Mesenchymal stem cell (in vitro differentiated cells and primary cell): ENCODE measurements around the gene EVL.

ENCODE experiments used
- DNase-seq: peaks from one replicate; pipeline ENCODE4 v3.0.0-alpha.2; 2013
- H2AFZ ChIP-seq: one replicate; pipeline ENCODE4 v1.6.1; 2013; ENCODE audit warnings: low read depth, mild to moderate bottlenecking, control low read depth, inconsistent platforms, low read length, moderate library complexity
- H2AK5ac ChIP-seq: 2 replicates; pipeline ENCODE4 v1.6.1; 2013; ENCODE audit warnings: low read length, moderate library complexity, mild to moderate bottlenecking, inconsistent platforms; ENCODE audit not compliant: severe bottlenecking
- H2BK120ac ChIP-seq: one replicate; pipeline ENCODE4 v1.6.1; 2013; ENCODE audit warnings: low read depth, mild to moderate bottlenecking, inconsistent platforms, low read length, moderate library complexity
- H2BK12ac ChIP-seq, 2 experiments: one replicate each; pipeline ENCODE4 v1.6.1; 2013; ENCODE audit warnings: inconsistent platforms in 2 of 2, low read length in 2 of 2, mild to moderate bottlenecking in 2 of 2, moderate library complexity in 2 of 2, control low read depth in 1 of 2
- H2BK15ac ChIP-seq: one replicate; pipeline ENCODE4 v1.6.1; 2013; ENCODE audit warnings: mild to moderate bottlenecking, low read depth, inconsistent platforms; ENCODE audit not compliant: poor library complexity, severe bottlenecking
- H2BK5ac ChIP-seq: 2 replicates; pipeline ENCODE4 v1.6.1; 2013; ENCODE audit warnings: low read depth, mild to moderate bottlenecking, low read length, control low read depth, inconsistent platforms; ENCODE audit not compliant: poor library complexity, severe bottlenecking
- H3K14ac ChIP-seq, 2 experiments: one replicate each; pipeline ENCODE4 v1.6.1; 2013; ENCODE audit warnings: inconsistent platforms in 2 of 2, low read length in 2 of 2, control low read depth in 1 of 2, mild to moderate bottlenecking in 1 of 2, moderate library complexity in 1 of 2
- H3K18ac ChIP-seq, 2 experiments: one replicate each; pipeline ENCODE4 v1.6.1; 2013; ENCODE audit warnings: inconsistent platforms in 2 of 2, low read length in 2 of 2, control low read depth in 1 of 2, low read depth in 1 of 2, mild to moderate bottlenecking in 1 of 2
- H3K23ac ChIP-seq, 2 experiments: one replicate each; pipeline ENCODE4 v1.6.1; 2013; ENCODE audit warnings: inconsistent platforms in 2 of 2, low read length in 2 of 2, mild to moderate bottlenecking in 2 of 2, moderate library complexity in 2 of 2, control low read depth in 1 of 2
- H3K27ac ChIP-seq: 2 replicates; pipeline ENCODE4 v1.5.1; 2013; ENCODE audit warnings: mild to moderate bottlenecking, moderate library complexity, low read length, control low read depth, inconsistent platforms; ENCODE audit not compliant: poor library complexity, severe bottlenecking
- H3K27me3 ChIP-seq, 2 experiments: 2 replicates each; pipeline versions ENCODE4 v1.6.1 to v1.7.0; 2013; ENCODE audit warnings: low read length in 2 of 2, mild to moderate bottlenecking in 2 of 2, moderate library complexity in 2 of 2, control low read depth in 1 of 2, inconsistent platforms in 1 of 2; ENCODE audit not compliant: control insufficient read depth in 1 of 2, insufficient read depth in 1 of 2
- H3K36me3 ChIP-seq, 2 experiments: 2 replicates each; pipeline versions ENCODE4 v1.6.1 to v1.7.0; 2013; ENCODE audit warnings: low read length in 2 of 2, control low read depth in 1 of 2, inconsistent platforms in 1 of 2, low read depth in 1 of 2, mild to moderate bottlenecking in 1 of 2; ENCODE audit not compliant: insufficient read depth in 2 of 2, control insufficient read depth in 1 of 2
- H3K4ac ChIP-seq, 2 experiments: one replicate each; pipeline ENCODE4 v1.6.1; 2013; ENCODE audit warnings: inconsistent platforms in 2 of 2, low read length in 2 of 2, mild to moderate bottlenecking in 2 of 2, moderate library complexity in 2 of 2, control low read depth in 1 of 2, low read depth in 1 of 2
- H3K4me1 ChIP-seq: 2 replicates; pipeline ENCODE4 v1.6.1; 2013; ENCODE audit warnings: low read depth, low read length, control low read depth; ENCODE audit not compliant: control insufficient read depth, insufficient read depth
- H3K4me2 ChIP-seq: 2 replicates; pipeline ENCODE4 v1.6.1; 2013; ENCODE audit warnings: low read length, mild to moderate bottlenecking, inconsistent platforms; ENCODE audit not compliant: poor library complexity, severe bottlenecking
- H3K4me3 ChIP-seq, 2 experiments: 2 replicates each; pipeline versions ENCODE4 v1.5.1 to v1.7.0; 2013; ENCODE audit warnings: low read length in 2 of 2, mild to moderate bottlenecking in 2 of 2, control low read depth in 1 of 2, low read depth in 1 of 2; ENCODE audit not compliant: insufficient read depth in 1 of 2
- H3K79me1 ChIP-seq: replicated peaks from 2 replicates; pipeline ENCODE4 v1.6.1; 2013; ENCODE audit warnings: mild to moderate bottlenecking, control low read depth, low read length, inconsistent platforms; ENCODE audit not compliant: poor library complexity, severe bottlenecking
- H3K9ac ChIP-seq: 2 replicates; pipeline ENCODE4 v1.7.0; 2013; ENCODE audit warnings: mild to moderate bottlenecking, low read length, moderate library complexity
- H3K9me3 ChIP-seq: 2 replicates; pipeline ENCODE4 v1.7.0; 2013; ENCODE audit warnings: mild to moderate bottlenecking, low read length; ENCODE audit not compliant: control insufficient read depth
- H4K8ac ChIP-seq: one replicate; pipeline ENCODE4 v1.6.1; 2013; ENCODE audit warnings: inconsistent platforms, mild to moderate bottlenecking, low read length, moderate library complexity
- H4K91ac ChIP-seq: one replicate; pipeline ENCODE4 v1.6.1; 2013; ENCODE audit warnings: mild to moderate bottlenecking, low read length, inconsistent platforms
- WGBS: methylation state at CpG from one replicate; pipeline ENCODE4 v1.1.7; 2013; ENCODE audit warnings: mixed read lengths; 5-methylcytosine and 5-hydroxymethylcytosine counted together

The EVL gene

GRCh38 chr14:100132903-100133510, 67.8 kb downstream of the EVL start:
- Histone ChIP-seq H3K27ac (no peak overlapping the region), H2BK120ac (no peak overlapping the region), H4K91ac (no peak overlapping the region), H3K14ac (no peak overlapping the region), H3K9ac (peak overlapping the region; percentile 85), H3K18ac (no peak overlapping the region), H2BK12ac (no peak overlapping the region), H3K4me2 (no peak overlapping the region), H3K27me3 (no peaks in the 10 kb centered on the region), H3K4me3 (no peak overlapping the region), H4K8ac (no peak overlapping the region), H3K4ac (no peak overlapping the region), H2AFZ (no peak overlapping the region), H2BK5ac (no peak overlapping the region), H3K36me3 (peaks cover 24 to 70% of the 10 kb centered on the region in 2 experiments), H2BK15ac (no peak overlapping the region), H3K23ac (no peak overlapping the region), H2AK5ac (no peak overlapping the region), H3K9me3 (no peaks in the 10 kb centered on the region), H3K4me1 (peaks cover 10% of the 10 kb centered on the region), H3K79me1 (no peaks in the 10 kb centered on the region)
- no peak for DNase-seq
- 96% methylated on average over 12 of the region's 12 CpGs for WGBS

GRCh38 chr14:100134586-100134985, 69.4 kb downstream of the EVL start:
- no peaks in the 10 kb centered on the region for H3K9me3 ChIP-seq
- peaks cover 10% of the 10 kb centered on the region for H3K4me1 ChIP-seq
- no peak overlapping the region for H3K23ac ChIP-seq
- no peak overlapping the region for H2BK12ac ChIP-seq
- H3K27ac ChIP-seq, result no peak overlapping the region
- no peaks in the 10 kb centered on the region for H3K27me3 ChIP-seq
- no peak overlapping the region for H3K4ac ChIP-seq
- no peak for DNase-seq
- no peak overlapping the region for H2AFZ ChIP-seq
- no peak overlapping the region for H2BK5ac ChIP-seq
- no peak overlapping the region for H3K14ac ChIP-seq
- no peak overlapping the region for H3K9ac ChIP-seq
- H2AK5ac ChIP-seq, result no peak overlapping the region
- no peak overlapping the region for H4K8ac ChIP-seq
- no peak overlapping the region for H3K4me3 ChIP-seq
- H3K79me1 ChIP-seq, result no peaks in the 10 kb centered on the region
- 96% methylated on average over 7 of the region's 8 CpGs for WGBS
- H4K91ac ChIP-seq, result no peak overlapping the region
- H2BK15ac ChIP-seq, result no peak overlapping the region
- no peak overlapping the region for H3K4me2 ChIP-seq
- no peak overlapping the region for H3K18ac ChIP-seq
- H3K36me3 ChIP-seq, result peaks cover 24 to 74% of the 10 kb centered on the region in 2 experiments
- no peak overlapping the region for H2BK120ac ChIP-seq

- Histone ChIP-seq H2BK15ac (no peak overlapping the region), H3K18ac (no peak overlapping the region), H3K27me3 (no peaks in the 10 kb centered on the region), H2AFZ (no peak overlapping the region), H3K79me1 (no peaks in the 10 kb centered on the region), H3K36me3 (peaks cover 24 to 74% of the 10 kb centered on the region in 2 experiments), H3K4me2 (no peak overlapping the region), H2AK5ac (no peak overlapping the region), H3K9me3 (no peaks in the 10 kb centered on the region), H3K27ac (no peak overlapping the region), H3K4me1 (peaks cover 10% of the 10 kb centered on the region), H3K14ac (no peak overlapping the region), H3K4me3 (no peak overlapping the region), H3K9ac (no peak overlapping the region), H4K8ac (no peak overlapping the region), H2BK120ac (no peak overlapping the region), H3K4ac (no peak overlapping the region), H2BK12ac (no peak overlapping the region), H3K23ac (no peak overlapping the region), H2BK5ac (no peak overlapping the region), H4K91ac (no peak overlapping the region)
- no peak for DNase-seq
- 96% methylated on average over 9 of the region's 9 CpGs for WGBS
These were observed 69.9 kb downstream of the EVL start for GRCh38 chr14:100135073-100135472.

GRCh38 chr14:100135784-100136183, 70.6 kb downstream of the EVL start:
- Histone ChIP-seq H2BK15ac (no peak overlapping the region), H3K27ac (no peak overlapping the region), H3K9ac (no peak overlapping the region), H3K4me3 (no peak overlapping the region), H2BK5ac (no peak overlapping the region), H3K14ac (no peak overlapping the region), H3K4ac (no peak overlapping the region), H4K8ac (no peak overlapping the region), H3K4me2 (no peak overlapping the region), H2BK120ac (no peak overlapping the region), H2AFZ (no peak overlapping the region), H3K18ac (no peak overlapping the region), H3K36me3 (peaks cover 22 to 67% of the 10 kb centered on the region in 2 experiments), H2BK12ac (no peak overlapping the region), H4K91ac (no peak overlapping the region), H3K23ac (no peak overlapping the region), H3K79me1 (no peaks in the 10 kb centered on the region), H3K9me3 (no peaks in the 10 kb centered on the region), H2AK5ac (no peak overlapping the region), H3K4me1 (peaks cover 14% of the 10 kb centered on the region), H3K27me3 (no peaks in the 10 kb centered on the region)
- 85% methylated on average over 5 of the region's 5 CpGs for WGBS
- DNase-seq, result no peak
